Measurements from ENCODE around the gene MFSD2B.

DNA sequence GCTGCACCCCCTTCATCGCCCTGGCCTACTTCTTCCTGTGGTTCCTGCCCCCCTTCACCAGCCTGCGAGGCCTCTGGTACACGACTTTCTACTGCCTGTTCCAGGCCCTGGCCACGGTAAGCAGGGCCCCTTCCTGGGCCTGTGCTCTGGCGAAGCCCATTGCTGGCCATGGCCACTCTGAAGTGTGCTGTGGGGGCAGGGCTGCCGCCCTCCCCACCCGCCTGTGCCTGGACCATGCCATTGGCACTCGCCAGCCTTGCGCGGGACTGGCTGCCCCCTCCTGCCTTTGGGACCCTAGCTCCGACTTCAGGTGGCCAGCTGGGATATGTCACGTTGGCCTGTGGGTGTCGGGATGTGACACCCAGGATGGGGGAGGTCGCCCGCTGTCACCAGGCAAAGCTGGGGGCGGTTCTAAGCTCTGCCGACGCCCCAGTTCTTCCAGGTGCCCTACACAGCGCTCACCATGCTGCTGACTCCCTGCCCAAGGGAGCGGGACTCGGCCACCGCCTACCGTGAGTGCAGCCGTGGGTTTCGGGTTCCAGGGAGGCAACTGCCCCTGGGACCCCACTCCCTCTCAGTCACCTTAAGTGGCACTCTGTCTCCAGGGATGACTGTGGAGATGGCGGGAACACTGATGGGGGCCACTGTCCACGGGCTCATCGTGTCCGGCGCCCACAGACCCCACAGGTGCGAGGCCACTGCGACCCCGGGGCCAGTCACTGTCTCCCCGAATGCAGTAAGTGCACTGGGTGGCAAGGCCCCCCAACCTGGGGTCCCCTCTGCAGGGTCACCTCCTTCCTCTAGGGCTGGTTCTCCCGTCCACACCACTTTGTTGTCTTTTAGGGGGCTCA is 7.2 kb downstream of the MFSD2B start:
- TF ChIP-seq POLR2A (IDR thresholded peaks at IDR 0.05; ENCODE audit: low read depth, low read length) (no peak), POLR2AphosphoS5 (IDR thresholded peaks at IDR 0.05; ENCODE audit: insufficient read depth, low read depth, low read length) (no peak), EZH2 (IDR thresholded peaks at IDR 0.05; ENCODE audit: borderline replicate concordance, low read depth, low read length, severe bottlenecking) (no peak), GATA2 (IDR thresholded peaks at IDR 0.05; ENCODE audit: insufficient read depth, insufficient read length, low read depth, low read length) (no peak), FOS (IDR thresholded peaks at IDR 0.05; ENCODE audit: borderline replicate concordance, insufficient read depth, low read length) (no peak), MYC (IDR thresholded peaks at IDR 0.05; ENCODE audit: low read depth, low read length) (no peak), JUN (IDR thresholded peaks at IDR 0.05; ENCODE audit: borderline replicate concordance, insufficient read depth, insufficient read length, low read depth) (no peak)
- TF ChIP-seq, protein P1, sequence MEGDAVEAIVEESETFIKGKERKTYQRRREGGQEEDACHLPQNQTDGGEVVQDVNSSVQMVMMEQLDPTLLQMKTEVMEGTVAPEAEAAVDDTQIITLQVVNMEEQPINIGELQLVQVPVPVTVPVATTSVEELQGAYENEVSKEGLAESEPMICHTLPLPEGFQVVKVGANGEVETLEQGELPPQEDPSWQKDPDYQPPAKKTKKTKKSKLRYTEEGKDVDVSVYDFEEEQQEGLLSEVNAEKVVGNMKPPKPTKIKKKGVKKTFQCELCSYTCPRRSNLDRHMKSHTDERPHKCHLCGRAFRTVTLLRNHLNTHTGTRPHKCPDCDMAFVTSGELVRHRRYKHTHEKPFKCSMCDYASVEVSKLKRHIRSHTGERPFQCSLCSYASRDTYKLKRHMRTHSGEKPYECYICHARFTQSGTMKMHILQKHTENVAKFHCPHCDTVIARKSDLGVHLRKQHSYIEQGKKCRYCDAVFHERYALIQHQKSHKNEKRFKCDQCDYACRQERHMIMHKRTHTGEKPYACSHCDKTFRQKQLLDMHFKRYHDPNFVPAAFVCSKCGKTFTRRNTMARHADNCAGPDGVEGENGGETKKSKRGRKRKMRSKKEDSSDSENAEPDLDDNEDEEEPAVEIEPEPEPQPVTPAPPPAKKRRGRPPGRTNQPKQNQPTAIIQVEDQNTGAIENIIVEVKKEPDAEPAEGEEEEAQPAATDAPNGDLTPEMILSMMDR (IDR thresholded peaks at IDR 0.05; ENCODE audit: extremely low read depth in 1 of 2, insufficient read depth in 1 of 2, low read depth in 1 of 2, low read length in 2 of 2), result no peak
- TF ChIP-seq, protein P2, sequence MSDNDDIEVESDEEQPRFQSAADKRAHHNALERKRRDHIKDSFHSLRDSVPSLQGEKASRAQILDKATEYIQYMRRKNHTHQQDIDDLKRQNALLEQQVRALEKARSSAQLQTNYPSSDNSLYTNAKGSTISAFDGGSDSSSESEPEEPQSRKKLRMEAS (IDR thresholded peaks at IDR 0.05; ENCODE audit: insufficient read depth, insufficient read length), result no peak
